Activated CD4-positive, alpha-beta T cell treated with anti-CD3 and anti-CD28 coated beads, Interleukin-2, amount 10 ng/mL, durations not matched to agents 7 days and 5 days (primary cell): ENCODE results near the gene INSIG2. TPM values are rescaled to one million over a fixed set of nuclear protein-coding genes. Genes with fewer than 3 reads are reported as not detected.

ENCODE experiments used
- CTCF ChIA-PET: fragments of 350-600 bp; sonication (Branson Sonifier 250); formaldehyde crosslinking; loops from one replicate; lab custom pipeline; 2021; ENCODE audit warnings: antibody characterized with exemption; lab: Charles Lee
- POLR2A ChIA-PET: fragments of 350-600 bp; sonication (Branson Sonifier 250); formaldehyde crosslinking; loops from one replicate; lab custom pipeline; 2021; ENCODE audit warnings: antibody characterized with exemption; lab: Charles Lee
- DNase-seq: peaks from one replicate; pipeline ENCODE4 v3.0.0-alpha.2; 2020
- H3K27ac Mint-ChIP-seq: one replicate; pipeline ENCODE4 v1.8.0; 2021; ENCODE audit warnings: mild to moderate bottlenecking, moderate library complexity, mixed read lengths
- H3K27me3 Mint-ChIP-seq: one replicate; pipeline ENCODE4 v1.8.0; 2021; ENCODE audit warnings: mixed read lengths
- H3K36me3 Mint-ChIP-seq: one replicate; pipeline ENCODE4 v1.8.0; 2021; ENCODE audit warnings: low read depth, mixed read lengths
- H3K4me1 Mint-ChIP-seq: one replicate; pipeline ENCODE4 v1.8.0; 2021; ENCODE audit warnings: mixed read lengths
- H3K4me3 Mint-ChIP-seq: one replicate; pipeline ENCODE4 v1.8.0; 2021; ENCODE audit warnings: mild to moderate bottlenecking, moderate library complexity, mixed read lengths
- H3K9me3 Mint-ChIP-seq: one replicate; pipeline ENCODE4 v1.8.0; 2021; ENCODE audit warnings: mixed read lengths
- total RNA-seq, 2 experiments: library from RNA; stranded (reverse); gene quantifications; one replicate each; pipeline ENCODE4 v1.2.3, GENCODE V29; 2021

The INSIG2 gene
- total RNA-seq, 2 experiments from 2014 or later, result 18.4 to 25.4 TPM

DNA sequence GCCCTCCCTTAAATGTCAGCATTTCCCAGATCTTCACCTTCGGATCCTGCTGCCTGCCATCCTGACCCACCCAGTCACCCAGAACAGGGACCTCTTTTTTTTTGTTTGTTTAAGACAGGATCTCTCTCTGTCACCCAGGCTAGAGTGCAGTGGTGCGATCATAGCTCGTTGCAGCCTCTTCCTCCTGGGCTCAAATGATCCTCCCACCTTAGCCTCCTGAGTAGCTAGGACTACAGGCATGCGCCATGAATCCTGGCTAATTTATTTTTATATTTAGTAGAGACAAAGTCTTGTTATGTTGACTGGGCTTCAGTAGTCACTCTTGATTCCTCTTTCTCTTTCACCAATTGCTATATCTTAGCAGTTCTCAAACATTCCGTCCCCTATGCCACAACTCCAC lies 39.0 kb downstream of the INSIG2 start:
- peaks cover 31% of the 10 kb centered on the region for H3K27me3 Mint-ChIP-seq
- no peaks in the 10 kb centered on the region for H3K36me3 Mint-ChIP-seq
- ChIA-PET POLR2A (no interaction called here), CTCF (interaction anchor here (0.5 to 1.0 kb wide), 2 partner anchors 46 to 67 kb away, joined by 4 to 6 read pairs; no protein-coding TSS in a partner anchor)
- H3K27ac Mint-ChIP-seq, result no peak overlapping the region
- no peaks in the 10 kb centered on the region for H3K9me3 Mint-ChIP-seq
- no peak overlapping the region for H3K4me3 Mint-ChIP-seq
- peaks cover 13% of the 10 kb centered on the region for H3K4me1 Mint-ChIP-seq
- no peak for DNase-seq

DNA sequence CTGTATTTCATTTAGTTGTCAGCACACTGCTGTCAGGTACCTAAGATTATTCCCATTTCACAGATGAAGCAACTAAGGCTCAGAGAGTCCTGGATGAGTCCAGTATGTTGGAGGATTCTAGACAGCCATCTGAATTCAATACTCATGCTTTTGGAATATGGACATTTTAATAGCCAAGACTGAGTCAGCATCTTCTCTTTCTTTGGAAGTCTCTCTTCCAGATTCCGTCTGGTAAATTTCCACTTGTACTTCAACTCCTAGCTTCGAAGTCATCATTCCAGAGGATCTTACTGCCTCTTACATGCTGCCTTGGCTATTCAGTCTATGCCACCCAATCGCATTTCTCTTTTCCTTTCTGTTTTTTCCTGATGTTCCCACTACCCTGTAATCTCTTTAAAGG lies 40.6 kb downstream of the INSIG2 start:
- peaks cover 31% of the 10 kb centered on the region for H3K27me3 Mint-ChIP-seq
- no peak overlapping the region for H3K4me3 Mint-ChIP-seq
- CTCF ChIA-PET, result no interaction called here
- no peaks in the 10 kb centered on the region for H3K36me3 Mint-ChIP-seq
- POLR2A ChIA-PET, result no interaction called here
- no peak for DNase-seq
- H3K27ac Mint-ChIP-seq, result no peak overlapping the region
- no peaks in the 10 kb centered on the region for H3K9me3 Mint-ChIP-seq
- H3K4me1 Mint-ChIP-seq, result peaks cover 13% of the 10 kb centered on the region

GRCh38 chr2:118130385-118130784 lies 42.1 kb downstream of the INSIG2 start:
- no peaks in the 10 kb centered on the region for H3K9me3 Mint-ChIP-seq
- H3K27me3 Mint-ChIP-seq, result peaks cover 29% of the 10 kb centered on the region
- POLR2A ChIA-PET, result no interaction called here
- H3K36me3 Mint-ChIP-seq, result no peaks in the 10 kb centered on the region
- CTCF ChIA-PET, result interaction anchor here (0.6 to 1.6 kb wide), 2 partner anchors 16 to 19 kb away, joined by 3 to 4 read pairs; no protein-coding TSS in a partner anchor
- peaks cover 13% of the 10 kb centered on the region for H3K4me1 Mint-ChIP-seq
- no peak overlapping the region for H3K27ac Mint-ChIP-seq
- H3K4me3 Mint-ChIP-seq, result no peak overlapping the region
- no peak for DNase-seq

DNA sequence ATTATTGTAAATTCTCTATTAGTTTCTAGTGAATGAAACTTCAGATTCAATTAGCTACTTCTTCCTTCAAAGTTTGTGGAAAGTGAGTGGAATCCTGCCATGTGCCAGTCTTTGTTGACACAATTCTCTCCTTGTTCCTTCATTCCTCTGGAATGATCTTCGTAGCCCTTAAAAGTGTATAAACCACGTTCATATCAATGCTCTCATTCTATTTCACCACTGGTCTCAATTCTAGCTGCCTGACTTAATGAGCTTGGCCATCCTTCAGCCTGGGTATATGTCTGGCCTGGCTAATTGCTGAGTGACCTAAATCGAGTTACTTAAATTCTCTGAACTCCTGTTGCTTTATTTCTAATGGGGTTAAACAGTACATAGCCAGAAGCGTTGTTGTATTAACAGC lies 43.5 kb downstream of the INSIG2 start:
- no peaks in the 10 kb centered on the region for H3K9me3 Mint-ChIP-seq
- ChIA-PET CTCF (interaction anchor here (1.0 kb wide), 1 partner anchor 130 kb away, joined by 4 read pairs; no protein-coding TSS in a partner anchor), POLR2A (no interaction called here)
- no peaks in the 10 kb centered on the region for H3K36me3 Mint-ChIP-seq
- H3K27ac Mint-ChIP-seq, result no peak overlapping the region
- H3K27me3 Mint-ChIP-seq, result peaks cover 17% of the 10 kb centered on the region
- no peak overlapping the region for H3K4me3 Mint-ChIP-seq
- DNase-seq, result no peak
- H3K4me1 Mint-ChIP-seq, result peaks cover 13% of the 10 kb centered on the region

- POLR2A ChIA-PET, result no interaction called here
- Mint-ChIP-seq H3K4me3 (no peak overlapping the region), H3K27ac (no peak overlapping the region), H3K36me3 (no peaks in the 10 kb centered on the region), H3K4me1 (peaks cover 13% of the 10 kb centered on the region), H3K9me3 (no peaks in the 10 kb centered on the region), H3K27me3 (peaks cover 6% of the 10 kb centered on the region)
- DNase-seq, result no peak
- CTCF ChIA-PET, result no interaction called here
Measured at GRCh38 chr2:118133916-118134315, 45.6 kb downstream of the INSIG2 start.

- Mint-ChIP-seq H3K9me3 (no peaks in the 10 kb centered on the region), H3K4me1 (peaks cover 13% of the 10 kb centered on the region), H3K4me3 (no peak overlapping the region), H3K36me3 (no peaks in the 10 kb centered on the region), H3K27ac (no peak overlapping the region), H3K27me3 (peaks cover 4% of the 10 kb centered on the region)
- POLR2A ChIA-PET, result no interaction called here
- CTCF ChIA-PET, result no interaction called here
- no peak for DNase-seq
Measured at GRCh38 chr2:118134650-118135049, 46.4 kb downstream of the INSIG2 start.

GRCh38 chr2:118145207-118145606 lies 56.9 kb downstream of the INSIG2 start:
- POLR2A ChIA-PET, result no interaction called here
- Mint-ChIP-seq H3K36me3 (no peaks in the 10 kb centered on the region), H3K27me3 (peaks cover 2% of the 10 kb centered on the region), H3K27ac (no peak overlapping the region), H3K4me1 (no peaks in the 10 kb centered on the region), H3K9me3 (no peaks in the 10 kb centered on the region), H3K4me3 (no peak overlapping the region)
- DNase-seq, result no peak
- CTCF ChIA-PET, result no interaction called here

DNA sequence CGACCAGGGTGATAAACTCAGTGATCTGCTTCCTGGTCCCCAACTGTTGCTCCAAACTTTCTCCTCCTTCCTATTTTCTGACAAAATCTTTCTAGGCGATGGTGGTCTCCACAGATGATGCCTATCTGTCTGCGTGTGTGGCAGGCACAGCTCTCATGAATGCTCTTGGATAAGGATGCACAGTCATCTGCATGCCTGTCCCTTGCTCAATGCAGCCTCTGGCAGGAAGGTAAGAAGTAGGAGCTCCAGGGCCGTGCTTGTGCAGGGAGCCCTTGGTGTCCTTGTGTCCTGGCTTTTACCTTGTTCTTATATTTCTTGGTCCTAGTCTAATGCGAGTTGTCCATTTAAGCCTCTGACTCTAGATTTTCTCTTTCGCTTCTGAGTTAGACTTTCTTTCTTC lies 57.5 kb downstream of the INSIG2 start:
- Mint-ChIP-seq H3K27ac (no peak overlapping the region), H3K36me3 (no peaks in the 10 kb centered on the region), H3K4me1 (no peaks in the 10 kb centered on the region), H3K4me3 (no peak overlapping the region), H3K27me3 (peaks cover 2% of the 10 kb centered on the region), H3K9me3 (no peaks in the 10 kb centered on the region)
- POLR2A ChIA-PET, result no interaction called here
- CTCF ChIA-PET, result no interaction called here
- no peak for DNase-seq

- no peaks in the 10 kb centered on the region for H3K36me3 Mint-ChIP-seq
- CTCF ChIA-PET, result no interaction called here
- H3K4me3 Mint-ChIP-seq, result no peak overlapping the region
- peaks cover 2% of the 10 kb centered on the region for H3K27me3 Mint-ChIP-seq
- POLR2A ChIA-PET, result no interaction called here
- no peak overlapping the region for H3K27ac Mint-ChIP-seq
- no peak for DNase-seq
- no peaks in the 10 kb centered on the region for H3K4me1 Mint-ChIP-seq
- H3K9me3 Mint-ChIP-seq, result no peaks in the 10 kb centered on the region
Measured at GRCh38 chr2:118146315-118147283, 58.3 kb downstream of the INSIG2 start.

GRCh38 chr2:118148133-118148532 lies 59.9 kb downstream of the INSIG2 start:
- H3K4me3 Mint-ChIP-seq, result no peak overlapping the region
- peaks cover 2% of the 10 kb centered on the region for H3K27me3 Mint-ChIP-seq
- no peaks in the 10 kb centered on the region for H3K4me1 Mint-ChIP-seq
- CTCF ChIA-PET, result no interaction called here
- no peak for DNase-seq
- H3K36me3 Mint-ChIP-seq, result no peaks in the 10 kb centered on the region
- no peak overlapping the region for H3K27ac Mint-ChIP-seq
- POLR2A ChIA-PET, result no interaction called here
- no peaks in the 10 kb centered on the region for H3K9me3 Mint-ChIP-seq

DNA sequence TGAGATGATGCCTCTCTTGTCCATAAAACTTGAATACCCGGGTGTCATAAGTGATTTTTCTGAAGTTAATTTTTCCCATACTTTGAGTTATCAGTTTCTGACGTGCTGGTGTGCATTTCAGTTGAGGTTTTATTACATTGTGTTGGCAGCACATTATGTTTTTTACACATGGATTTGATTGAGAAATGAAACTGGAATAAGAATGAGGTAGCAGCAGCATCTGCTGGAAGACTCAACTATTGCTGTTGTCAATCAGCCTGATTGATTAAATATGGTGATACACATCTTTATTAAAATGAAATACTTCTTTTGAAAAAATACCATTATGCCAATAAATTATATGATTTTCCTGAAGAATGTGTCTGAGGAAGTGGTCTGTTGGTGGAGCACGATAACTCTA lies 60.5 kb downstream of the INSIG2 start:
- CTCF ChIA-PET, result interaction anchor here (0.6 kb wide), 1 partner anchor 162 kb away, joined by 3 read pairs; no protein-coding TSS in a partner anchor
- no peaks in the 10 kb centered on the region for H3K36me3 Mint-ChIP-seq
- DNase-seq, result no peak
- H3K27me3 Mint-ChIP-seq, result peaks cover 5% of the 10 kb centered on the region
- no peak overlapping the region for H3K27ac Mint-ChIP-seq
- no peaks in the 10 kb centered on the region for H3K4me1 Mint-ChIP-seq
- H3K9me3 Mint-ChIP-seq, result no peaks in the 10 kb centered on the region
- H3K4me3 Mint-ChIP-seq, result no peak overlapping the region
- POLR2A ChIA-PET, result no interaction called here

- no peaks in the 10 kb centered on the region for H3K4me1 Mint-ChIP-seq
- CTCF ChIA-PET, result interaction anchor here (0.6 kb wide), 1 partner anchor 19 kb away, joined by 3 read pairs; no protein-coding TSS in a partner anchor
- H3K4me3 Mint-ChIP-seq, result no peak overlapping the region
- H3K27ac Mint-ChIP-seq, result no peak overlapping the region
- H3K9me3 Mint-ChIP-seq, result no peaks in the 10 kb centered on the region
- no peaks in the 10 kb centered on the region for H3K36me3 Mint-ChIP-seq
- peaks cover 7% of the 10 kb centered on the region for H3K27me3 Mint-ChIP-seq
- POLR2A ChIA-PET, result no interaction called here
- DNase-seq, result no peak
Measured at GRCh38 chr2:118150294-118150693, 62.0 kb downstream of the INSIG2 start.

GRCh38 chr2:118151831-118152230 lies 63.6 kb downstream of the INSIG2 start:
- DNase-seq, result no peak
- Mint-ChIP-seq H3K36me3 (no peaks in the 10 kb centered on the region), H3K4me1 (no peaks in the 10 kb centered on the region), H3K4me3 (no peak overlapping the region), H3K27ac (no peak overlapping the region), H3K9me3 (peaks cover 3% of the 10 kb centered on the region), H3K27me3 (peaks cover 18% of the 10 kb centered on the region)
- CTCF ChIA-PET, result no interaction called here
- POLR2A ChIA-PET, result no interaction called here
